GM20000 (cell line): ENCODE results near the gene EI24.

Experiments
- DNase-seq: peaks from one replicate; pipeline ENCODE4 v3.0.0; 2012; ENCODE audit warnings: low spot score
- CTCF ChIP-seq: IDR thresholded peaks from 2 replicates; pipeline ENCODE4 v1.5.1; 2012; ENCODE audit warnings: mild to moderate bottlenecking, control low read depth; ENCODE audit errors: extremely low read depth, missing control alignments

The EI24 gene

GRCh38 chr11:125579811-125580210, 10.5 kb downstream of the EI24 start:
- no peak for DNase-seq
- no peak for TF ChIP-seq CTCF

- TF ChIP-seq CTCF = no peak
Observed at GRCh38 chr11:125583496-125583895, 14.2 kb downstream of the EI24 start.

GRCh38 chr11:125585487-125585886, 16.2 kb downstream of the EI24 start:
- DNase-seq = no peak
- TF ChIP-seq CTCF = no peak

More at GRCh38 chr11:125583496-125583895, 14.2 kb downstream of the EI24 start:
- DNase-seq = no peak

- DNase-seq = no peak
- TF ChIP-seq CTCF = no peak
Observed at GRCh38 chr11:125586623-125587022, 17.3 kb downstream of the EI24 start.

- no peak for DNase-seq
- no peak for TF ChIP-seq CTCF
Observed at GRCh38 chr11:125587480-125587879, 18.2 kb downstream of the EI24 start.

- TF ChIP-seq CTCF = no peak
- DNase-seq = no peak
Observed at GRCh38 chr11:125588505-125588904, 19.2 kb downstream of the EI24 start.

GRCh38 chr11:125591649-125592304, 22.5 kb downstream of the EI24 start:
- DNase-seq = peak; percentile 24

More at GRCh38 chr11:125591649-125592304, 22.5 kb downstream of the EI24 start:
- no peak for TF ChIP-seq CTCF
